Ovary (tissue), 9 donors: ENCODE measurements around the gene CABLES1. TPM values are rescaled to one million over a fixed set of nuclear protein-coding genes. Genes with fewer than 3 reads are reported as not detected.

Experiments used
- DNase-seq, 5 donors: peaks; one replicate each; pipeline ENCODE4 v3.0.0-alpha.2; 2019 to 2020
- H3K27ac ChIP-seq, 2 donors: fragments of 200-600 bp; one replicate each; pipeline versions ENCODE4 v1.5.1 to v1.8.0; 2019 to 2022
- H3K27me3 ChIP-seq: fragments of 200-600 bp; one replicate; pipeline ENCODE4 v1.8.0; 2022
- H3K36me3 ChIP-seq: fragments of 200-600 bp; sonication (generic); one replicate; pipeline ENCODE4 v1.5.1; 2019
- H3K4me1 ChIP-seq: one replicate; pipeline ENCODE4 v1.8.1; 2013; ENCODE audit warnings: mild to moderate bottlenecking, moderate library complexity; ENCODE audit not compliant: insufficient read depth
- H3K4me3 ChIP-seq: fragments of 200-600 bp; sonication (generic); one replicate; pipeline ENCODE4 v1.5.1; 2017
- H3K9me3 ChIP-seq, 2 donors: fragments of 200-600 bp in 1 of 2; sonication (generic) in 1 of 2; one replicate each; pipeline versions ENCODE4 v1.5.1 to v1.8.1; 2013 to 2019; ENCODE audit warnings: mild to moderate bottlenecking in 1 of 2, moderate library complexity in 1 of 2
- EP300 ChIP-seq: sonication (generic); formaldehyde crosslinking; IDR thresholded peaks from one replicate; pipeline ENCODE4 v1.6.1; 2017; ENCODE audit warnings: antibody characterized with exemption
- POLR2A ChIP-seq: fragments of 450-650 bp; IDR thresholded peaks from one replicate; pipeline ENCODE4 v1.6.1; 2017; ENCODE audit warnings: antibody characterized with exemption, mild to moderate bottlenecking, moderate library complexity
- WGBS, 3 donors: extraction: QIAGEN DNeasy Blood & Tissue Kit in 1 of 3; methylation state at CpG; one replicate each; pipeline versions ENCODE4 v1.1.5 to v1.1.7; 2013 to 2017; 5-methylcytosine and 5-hydroxymethylcytosine counted together
- intact Hi-C, 4 donors: fragments of 100-400 bp; cut with DNase I; formaldehyde crosslinking; loops; one replicate each; pipeline versions ENCODE4 v1.11.0 to v1.15.1; 2022 to 2023
- polyA plus RNA-seq, 2 donors: library from polyadenylated mRNA; stranded (reverse); fragments of 200-250 nt in 1 of 2; fragments of 350-450 nt in 1 of 2; fragmentation: Illumina TruSeq in 1 of 2; extraction: RNeasy Lipid Tissue Mini Kit (QIAGEN cat#74804) in 1 of 2; gene quantifications; one replicate each; pipeline ENCODE4 v1.2.3, GENCODE V29; 2013 to 2014
- total RNA-seq, 7 donors: library from RNA; depleted of rRNA in 2 of 7; stranded (reverse); fragments of >200 nt in 2 of 7; fragmentation: NEBNext Ultra II Directional in 3 of 7; extraction: Animal tissue kit (Norgen Biotek cat#: 25700) in 3 of 7; gene quantifications; one replicate each; pipeline versions ENCODE4 v1.1.0 to v1.2.4, GENCODE V29; 2016 to 2023
- TF ChIP-seq, protein P1 (sequence below), 3 donors: fragments of 450-650 bp in 2 of 3; fragments of 200-600 bp in 1 of 3; IDR thresholded peaks; one replicate each; pipeline versions ENCODE4 v1.5.1 to v1.8.0; 2016 to 2022; ENCODE audit warnings: antibody characterized with exemption in 3 of 3, mild to moderate bottlenecking in 1 of 3
- donor health status: DM: no; HTN: no; CAD: no; lungs with moderate emphysema.
- donor health status: DM: no; HTN: no; CAD: no.
- donor health status: Bipolar disorder and iron deficiency.
- donor health status: DM: yes; HTN: yes; CAD: no.
- donor health status: DM: no; HTN: no; CAD: no.
- donor health status: DM: yes; HTN: yes; CAD: no.

The CABLES1 gene
- total and polyA plus RNA-seq, 9 donors: 2.6 to 8.9 (median 5.3) TPM

GRCh38 chr18:23280844-23281243 is 145.6 kb downstream of the CABLES1 start:
- Histone ChIP-seq H3K4me3 (no peak overlapping the region), H3K27me3 (no peaks in the 10 kb centered on the region), H3K9me3 (no peaks in the 10 kb centered on the region), H3K4me1 (no peaks in the 10 kb centered on the region), H3K36me3 (no peaks in the 10 kb centered on the region), H3K27ac (no peak overlapping the region)
- WGBS, 3 donors: 90 to 93% (median 91%) methylated on average over 5 of the region's 5 CpGs
- intact Hi-C loops: no loop called here
- no peak for DNase-seq
- TF ChIP-seq, protein P1, sequence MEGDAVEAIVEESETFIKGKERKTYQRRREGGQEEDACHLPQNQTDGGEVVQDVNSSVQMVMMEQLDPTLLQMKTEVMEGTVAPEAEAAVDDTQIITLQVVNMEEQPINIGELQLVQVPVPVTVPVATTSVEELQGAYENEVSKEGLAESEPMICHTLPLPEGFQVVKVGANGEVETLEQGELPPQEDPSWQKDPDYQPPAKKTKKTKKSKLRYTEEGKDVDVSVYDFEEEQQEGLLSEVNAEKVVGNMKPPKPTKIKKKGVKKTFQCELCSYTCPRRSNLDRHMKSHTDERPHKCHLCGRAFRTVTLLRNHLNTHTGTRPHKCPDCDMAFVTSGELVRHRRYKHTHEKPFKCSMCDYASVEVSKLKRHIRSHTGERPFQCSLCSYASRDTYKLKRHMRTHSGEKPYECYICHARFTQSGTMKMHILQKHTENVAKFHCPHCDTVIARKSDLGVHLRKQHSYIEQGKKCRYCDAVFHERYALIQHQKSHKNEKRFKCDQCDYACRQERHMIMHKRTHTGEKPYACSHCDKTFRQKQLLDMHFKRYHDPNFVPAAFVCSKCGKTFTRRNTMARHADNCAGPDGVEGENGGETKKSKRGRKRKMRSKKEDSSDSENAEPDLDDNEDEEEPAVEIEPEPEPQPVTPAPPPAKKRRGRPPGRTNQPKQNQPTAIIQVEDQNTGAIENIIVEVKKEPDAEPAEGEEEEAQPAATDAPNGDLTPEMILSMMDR (IDR thresholded peaks at IDR 0.05): no peak
- TF ChIP-seq POLR2A (no peak), EP300 (no peak)

- DNase-seq: no peak
- intact Hi-C loops: no loop called here
- H3K9me3 ChIP-seq: no peaks in the 10 kb centered on the region
Observed at GRCh38 chr18:23281626-23282436, 146.5 kb downstream of the CABLES1 start.

GRCh38 chr18:23282437-23282781 is 147.1 kb downstream of the CABLES1 start:
- no peak overlapping the region for H3K4me3 ChIP-seq
- 92 to 96% (median 95%) methylated on average over 6 of the region's 6 CpGs for WGBS, 3 donors
- no peaks in the 10 kb centered on the region for H3K9me3 ChIP-seq
- H3K36me3 ChIP-seq: no peaks in the 10 kb centered on the region
- H3K27ac ChIP-seq: no peak overlapping the region
- TF ChIP-seq, protein P1 (IDR thresholded peaks at IDR 0.05): no peak
- no peak for TF ChIP-seq EP300
- TF ChIP-seq POLR2A: no peak
- no peaks in the 10 kb centered on the region for H3K4me1 ChIP-seq
- intact Hi-C loops: no loop called here
- H3K27me3 ChIP-seq: no peaks in the 10 kb centered on the region
- no peak for DNase-seq

More at GRCh38 chr18:23281626-23282436, 146.5 kb downstream of the CABLES1 start:
- WGBS, 3 donors: 81 to 86% (median 85%) methylated on average over 14 of the region's 14 CpGs
- TF ChIP-seq EP300 (no peak), POLR2A (no peak)
- TF ChIP-seq, protein P1 (IDR thresholded peaks at IDR 0.05): no peak
- H3K27ac ChIP-seq: no peak overlapping the region
- no peaks in the 10 kb centered on the region for H3K36me3 ChIP-seq
- H3K4me1 ChIP-seq: no peaks in the 10 kb centered on the region
- H3K4me3 ChIP-seq: no peak overlapping the region
- no peaks in the 10 kb centered on the region for H3K27me3 ChIP-seq

DNA sequence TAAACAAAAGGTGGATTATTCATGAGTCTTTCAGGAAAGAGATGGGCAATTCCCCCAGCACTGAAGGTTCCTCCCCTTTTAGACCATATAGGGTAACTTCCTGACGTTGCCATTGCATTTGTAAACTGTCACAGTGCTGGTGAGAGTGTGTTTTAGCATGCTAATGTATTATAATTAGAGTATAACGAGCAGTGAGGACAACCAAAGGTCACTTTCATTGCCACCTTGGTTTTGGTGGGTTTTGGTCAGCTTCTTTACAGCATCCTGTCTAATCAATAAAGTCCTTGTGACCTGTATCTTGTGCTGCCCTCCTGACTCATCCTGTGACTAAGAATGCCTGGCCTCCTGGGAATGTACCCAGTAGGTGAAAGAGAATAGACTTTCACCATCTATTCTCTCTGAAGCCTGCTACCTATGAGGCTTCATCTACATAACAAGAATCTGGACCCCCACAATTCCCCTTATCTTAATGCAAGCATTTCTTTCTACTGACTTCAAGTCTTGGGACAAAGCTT is 148.7 kb downstream of the CABLES1 start:
- H3K27me3 ChIP-seq: no peaks in the 10 kb centered on the region
- H3K9me3 ChIP-seq: no peaks in the 10 kb centered on the region
- no peak overlapping the region for H3K27ac ChIP-seq
- no peak for DNase-seq
- H3K4me3 ChIP-seq: no peak overlapping the region
- H3K4me1 ChIP-seq: no peaks in the 10 kb centered on the region
- TF ChIP-seq POLR2A (no peak), EP300 (no peak)
- TF ChIP-seq, protein P1 (IDR thresholded peaks at IDR 0.05): no peak
- intact Hi-C loops: no loop called here
- H3K36me3 ChIP-seq: no peaks in the 10 kb centered on the region
- WGBS, 3 donors: 69 to 86% (median 74%) methylated on average over 2 of the region's 2 CpGs
